Fibroblast of gingiva (primary cell): ENCODE data around the gene SYPL1.
A peak's percentile ranks its signal among the peaks of the same experiment; 100 is the strongest.
"Not testable (repeated sequence)": the region's sequence is repeated elsewhere in the genome, so short reads cannot be mapped to it uniquely, and the experiment has no call there.

ENCODE experiments used
- DNase-seq: peaks from one replicate; pipeline ENCODE4 v3.0.0-alpha.2; 2011; ENCODE audit warnings: low read depth

Gene SYPL1

GRCh38 chr7:106112118-106112971, at the start of gene SYPL1:
TSS of gene SYPL1 (minus strand) at chr7:106112312. CDS start at chr7:106112208, 104 bp downstream.
- DNase-seq, result peak; percentile 94

DNA sequence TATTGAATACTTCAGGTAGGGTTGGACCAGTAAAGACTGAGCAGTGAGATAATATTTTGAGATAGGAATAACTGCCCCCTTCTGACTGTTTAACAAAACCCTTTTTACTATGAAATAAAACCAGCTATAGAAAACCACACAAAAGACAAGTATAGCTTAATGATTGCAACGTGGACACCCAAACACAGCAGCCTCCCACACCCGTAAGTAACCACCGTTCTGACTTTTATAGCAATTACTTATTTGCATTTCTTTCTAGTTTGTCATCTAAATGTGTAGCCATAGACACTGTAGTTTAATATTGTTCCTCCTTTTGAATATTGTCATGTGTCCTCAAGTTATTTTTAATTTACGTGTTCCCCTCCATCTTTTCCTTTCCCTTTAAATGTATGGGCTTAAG, 42.9 kb upstream of the SYPL1 start:
- no peak for DNase-seq

- DNase-seq, result peak; percentile 77
Observed at GRCh38 chr7:106153891-106154449, 41.9 kb upstream of the SYPL1 start.

DNA sequence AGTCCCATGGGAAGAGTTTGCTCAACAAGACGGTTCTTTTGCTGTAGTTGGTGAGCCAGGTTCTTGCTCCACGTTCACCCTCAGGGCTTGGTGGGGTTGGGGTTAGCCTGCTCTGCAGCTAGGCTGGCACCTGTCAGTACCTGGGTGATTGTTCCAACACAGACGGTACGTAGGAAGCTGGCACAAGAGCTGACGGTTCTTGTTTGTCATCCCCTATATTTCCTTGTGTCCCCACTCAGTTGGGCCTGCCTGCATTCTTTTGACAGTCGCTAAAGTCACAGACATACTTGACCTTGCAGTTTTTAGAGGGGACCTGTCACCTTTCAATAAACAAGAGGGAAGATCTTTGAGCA, 40.2 kb upstream of the SYPL1 start:
- DNase-seq, result no peak

DNA sequence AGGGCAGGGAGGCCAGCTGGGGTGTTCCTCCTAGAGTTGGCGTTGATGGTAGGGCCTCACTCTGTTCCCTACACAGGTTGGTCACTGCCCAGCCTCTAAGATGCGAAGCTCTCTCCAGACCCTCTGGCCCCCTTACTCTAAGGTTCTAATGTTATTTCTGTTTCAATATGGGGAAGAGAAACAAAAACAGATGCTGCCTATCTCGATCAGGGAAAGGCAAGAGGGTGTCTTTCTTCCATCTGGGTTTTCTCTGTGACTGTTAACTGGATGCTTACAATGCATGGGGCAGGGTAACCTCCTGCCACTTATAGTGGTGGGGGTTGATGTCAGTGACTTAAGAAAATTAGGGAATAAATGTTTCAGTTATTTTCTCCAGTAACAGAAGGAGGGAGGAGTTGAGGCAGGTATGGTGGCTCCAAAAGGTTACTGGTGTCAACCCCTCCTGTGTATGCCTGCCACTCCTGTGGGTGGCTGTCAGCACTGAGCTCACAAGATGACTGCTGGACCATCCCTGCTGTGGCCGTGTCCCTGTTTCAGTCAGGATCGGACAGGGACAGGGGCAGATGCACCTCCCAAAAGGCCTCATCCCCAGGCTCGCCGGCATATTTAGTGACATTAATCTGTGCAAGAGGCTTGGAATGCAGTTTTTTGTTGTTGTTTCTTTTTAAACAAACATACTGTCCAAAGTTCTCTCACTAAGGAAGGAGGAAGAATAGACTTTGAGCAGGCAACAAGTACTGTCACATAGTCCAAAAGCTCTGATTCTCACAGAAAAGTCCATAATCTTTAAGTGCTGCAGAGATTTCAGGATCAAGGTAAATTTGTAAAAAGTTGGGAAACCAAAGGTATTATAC, 39.6 kb upstream of the SYPL1 start:
- DNase-seq, result no peak

DNA sequence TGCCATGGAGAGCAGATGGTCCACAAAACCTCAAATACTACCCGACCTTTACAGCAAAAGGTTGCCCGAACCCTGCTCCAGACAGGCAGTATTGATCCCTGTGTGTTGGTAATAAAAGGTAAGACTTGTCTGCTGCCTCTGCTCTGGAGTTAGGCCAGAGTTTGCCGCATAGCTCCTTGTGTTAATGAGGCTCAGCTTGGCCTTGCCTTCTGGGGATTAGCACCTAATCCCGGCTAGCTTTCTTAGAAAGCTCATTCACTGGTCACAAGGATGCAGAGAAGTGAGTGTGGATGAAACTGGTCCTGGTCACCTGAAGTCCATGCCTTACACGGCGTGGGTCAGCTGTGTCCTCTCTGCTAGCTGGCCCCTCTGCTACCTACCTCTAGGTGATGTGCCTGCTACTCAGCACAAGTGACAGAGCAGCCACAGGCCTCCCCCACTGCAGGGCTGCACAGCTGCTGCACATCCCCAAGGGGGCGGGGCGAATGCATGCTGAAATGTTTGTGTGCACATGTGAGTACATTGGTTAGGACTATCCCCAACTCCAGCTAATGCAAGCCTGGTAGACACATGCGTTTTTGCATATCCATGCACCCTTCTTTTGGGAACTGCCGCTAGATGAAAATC, 31.7 kb upstream of the SYPL1 start:
- no peak for DNase-seq

GRCh38 chr7:106142136-106142535, 30.0 kb upstream of the SYPL1 start:
- DNase-seq, result no peak

GRCh38 chr7:106140406-106141173, 28.5 kb upstream of the SYPL1 start:
- DNase-seq, result no peak

- DNase-seq, result peak; percentile 39
Observed at GRCh38 chr7:106139265-106140251, 27.4 kb upstream of the SYPL1 start.

DNA sequence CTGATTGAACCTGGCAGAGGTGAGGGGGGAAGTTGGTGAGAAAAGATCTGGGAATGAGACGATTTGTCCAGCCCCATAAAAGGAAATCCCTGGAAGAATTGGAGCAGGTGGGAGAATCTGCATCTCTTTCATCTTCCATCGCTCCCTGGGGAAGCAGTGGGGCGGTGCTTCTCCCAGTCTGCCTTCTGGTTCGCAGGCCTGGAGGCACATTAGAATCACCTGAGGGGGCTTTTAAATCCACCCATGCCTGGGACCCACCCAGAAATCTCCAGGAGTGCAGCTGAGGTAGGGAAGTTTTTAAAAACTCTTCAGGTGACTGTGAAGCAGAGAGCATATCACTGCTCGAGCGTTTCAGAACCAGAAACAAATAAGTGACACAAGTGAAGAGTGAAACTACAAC, 26.7 kb upstream of the SYPL1 start:
- DNase-seq, result no peak

DNA sequence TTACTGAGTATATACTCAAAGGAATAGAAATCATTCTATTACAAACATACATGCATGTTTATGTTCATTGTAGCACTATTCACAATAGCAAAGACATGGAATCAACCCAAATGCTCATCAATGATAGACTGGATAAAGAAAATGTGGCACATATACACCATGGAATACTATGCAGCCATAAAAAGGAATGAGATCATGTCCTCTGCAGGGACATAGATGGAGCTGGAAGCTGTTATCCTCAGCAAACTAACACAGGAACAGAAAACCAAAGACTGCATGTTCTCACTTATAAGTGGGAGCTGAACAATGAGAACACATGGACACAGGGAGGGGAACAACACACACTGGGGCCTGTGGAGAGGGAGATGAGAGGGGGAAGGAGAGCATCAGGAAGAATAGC, 26.1 kb upstream of the SYPL1 start:
- not testable (repeated sequence) for DNase-seq

DNA sequence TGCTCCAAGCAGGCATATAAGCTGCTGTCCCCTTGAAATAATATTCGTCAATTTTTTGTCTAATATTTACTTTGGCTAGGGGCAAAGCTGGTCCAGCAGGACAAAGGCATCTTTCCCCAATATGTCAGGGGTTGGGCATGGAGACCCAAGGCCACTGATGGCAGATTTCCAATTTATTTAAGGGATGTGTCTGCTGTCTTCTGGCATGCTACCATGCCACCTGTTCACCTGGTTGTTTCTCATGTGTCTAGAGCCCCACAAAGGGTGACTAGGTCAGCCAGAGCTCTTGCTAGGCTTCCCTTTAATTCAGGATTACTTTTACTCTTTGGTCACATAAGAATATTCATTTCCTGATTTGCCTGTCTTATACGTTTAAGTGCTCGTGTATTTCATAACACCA, 22.1 kb upstream of the SYPL1 start:
- DNase-seq, result no peak

GRCh38 chr7:106129291-106129690, 17.2 kb upstream of the SYPL1 start:
- DNase-seq, result no peak

DNA sequence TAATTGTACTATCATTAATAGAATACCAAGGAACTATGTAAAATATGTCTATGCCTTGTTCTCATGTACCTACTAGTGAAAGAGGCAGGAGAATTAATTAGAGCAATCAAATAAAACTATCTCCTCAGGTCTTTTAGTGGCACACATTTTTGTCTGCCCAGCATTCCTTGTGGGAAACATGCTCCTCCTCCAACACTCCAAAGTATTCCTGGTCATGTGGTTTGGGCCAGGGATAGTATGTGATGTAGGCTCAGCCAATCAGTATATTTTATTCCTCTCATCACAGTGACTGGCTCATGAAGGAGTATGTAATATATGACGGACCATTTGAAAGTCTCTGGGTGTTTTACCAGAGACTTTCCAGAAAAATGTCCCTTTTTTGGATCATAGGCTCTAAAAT, 16.7 kb upstream of the SYPL1 start:
- DNase-seq, result no peak

- no peak for DNase-seq
Observed at GRCh38 chr7:106127984-106128780, 16.1 kb upstream of the SYPL1 start.

DNA sequence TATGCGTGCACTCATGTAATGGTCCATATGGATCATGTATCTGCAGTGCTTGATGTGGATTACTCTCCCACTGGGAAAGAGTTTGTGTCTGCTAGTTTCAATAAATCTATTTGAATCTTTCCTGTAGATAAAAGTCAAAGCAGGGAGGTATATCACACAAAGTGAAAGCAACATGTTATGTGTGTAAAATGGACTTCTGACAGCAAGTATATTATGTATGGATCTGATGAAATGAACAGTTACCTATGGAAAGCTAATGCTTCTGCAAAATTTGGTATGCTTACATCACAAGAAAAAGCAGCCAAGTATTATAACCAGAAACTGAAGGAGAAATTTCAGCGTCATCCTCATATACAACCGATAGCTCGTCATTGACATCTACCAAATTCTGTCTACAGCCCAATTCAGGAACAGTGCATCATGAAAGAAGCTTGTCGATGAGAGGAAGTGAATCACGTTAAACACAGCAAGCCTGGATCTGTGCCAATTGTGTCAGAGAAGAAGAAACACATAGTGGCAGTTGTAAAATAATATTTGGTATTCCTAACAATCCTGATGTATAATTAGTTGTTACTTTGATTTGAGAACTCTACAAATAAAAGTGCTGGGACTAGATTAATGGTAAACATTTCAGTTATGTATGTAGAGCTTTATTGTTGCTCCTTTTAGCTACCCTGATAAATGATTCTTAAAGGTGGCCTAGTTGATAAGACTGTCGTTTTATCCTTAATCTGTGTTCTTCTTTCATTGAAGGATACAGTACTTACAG, 14.2 kb upstream of the SYPL1 start:
- peak; percentile 42 for DNase-seq

GRCh38 chr7:106125417-106125816, 13.3 kb upstream of the SYPL1 start:
- peak; percentile 30 for DNase-seq

- no peak for DNase-seq
Observed at GRCh38 chr7:106124186-106124585, 12.1 kb upstream of the SYPL1 start.

DNA sequence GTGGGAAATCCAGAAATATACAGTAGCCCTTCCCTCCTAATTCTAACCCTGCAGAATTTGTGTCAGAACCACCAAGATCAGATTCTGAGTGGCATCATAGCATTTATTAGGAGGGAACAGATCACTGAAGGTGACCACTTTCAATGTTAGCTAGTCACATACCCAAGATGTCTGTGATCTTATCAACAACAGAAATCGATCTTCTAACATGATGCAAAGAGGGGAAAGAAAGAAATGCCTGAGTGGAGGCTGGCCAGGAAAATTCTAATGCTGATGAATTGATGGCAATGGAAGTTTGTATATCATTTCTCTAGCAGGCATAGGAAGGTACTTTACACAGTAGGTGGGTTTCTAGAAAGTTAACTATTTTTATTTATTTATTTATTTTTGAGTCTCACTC, 10.6 kb upstream of the SYPL1 start:
- DNase-seq, result no peak
